ENCODE data around the gene SP5.
"Not testable (repeated sequence)": the region's sequence is repeated elsewhere in the genome, so short reads cannot be mapped to it uniquely, and the experiment has no call there.

The SP5 gene

DNA sequence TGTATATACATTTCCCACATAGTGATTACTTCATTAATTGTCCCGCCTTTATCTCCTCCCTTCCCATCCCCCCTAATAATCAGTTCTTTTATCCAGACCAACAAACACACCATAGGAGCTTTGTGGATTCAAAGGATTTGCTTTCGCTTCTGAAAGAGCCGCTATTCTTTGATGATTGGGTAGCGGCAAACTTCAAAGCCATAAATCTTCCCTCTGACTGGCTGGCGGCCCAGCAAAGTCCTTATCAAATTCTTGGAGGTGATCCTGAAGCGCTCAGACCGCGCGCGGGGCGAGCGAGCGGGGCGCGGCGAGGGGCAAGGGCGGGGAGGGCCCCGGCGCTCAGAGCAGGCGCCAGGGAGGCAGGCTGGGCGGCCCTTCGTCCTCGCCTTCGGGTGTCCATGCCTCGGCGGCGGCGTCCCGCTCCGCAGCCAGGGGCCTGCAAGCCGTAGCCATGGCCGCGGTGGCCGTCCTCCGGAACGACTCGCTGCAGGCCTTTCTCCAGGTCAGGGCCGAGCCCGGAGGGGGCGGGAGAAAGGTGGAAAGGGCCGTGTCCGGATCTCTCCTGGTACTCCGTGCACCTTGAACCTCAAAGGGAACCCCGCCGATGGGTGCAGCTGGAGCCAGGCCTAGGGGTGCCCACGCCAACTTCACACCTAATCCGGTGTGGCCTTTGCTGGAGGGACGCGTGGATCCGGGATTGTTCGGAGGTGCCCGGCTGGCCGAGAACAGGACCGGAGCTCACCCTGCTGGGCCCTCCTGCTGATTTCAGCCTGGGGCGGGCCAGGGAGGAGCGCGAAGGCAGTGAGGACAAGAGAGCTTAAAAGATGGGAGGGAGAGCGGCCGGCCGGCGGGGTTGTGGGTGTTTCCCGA, at the start of gene SP5:
SP5 (plus strand) TSS at position 276 of the 870 bp plus-strand sequence; CDS start at position 452, 176 bp downstream.
- no peak for FAIRE-seq

GRCh38 chr2:170665743-170666142, 49.4 kb upstream of the SP5 start:
- no peak for FAIRE-seq

DNA sequence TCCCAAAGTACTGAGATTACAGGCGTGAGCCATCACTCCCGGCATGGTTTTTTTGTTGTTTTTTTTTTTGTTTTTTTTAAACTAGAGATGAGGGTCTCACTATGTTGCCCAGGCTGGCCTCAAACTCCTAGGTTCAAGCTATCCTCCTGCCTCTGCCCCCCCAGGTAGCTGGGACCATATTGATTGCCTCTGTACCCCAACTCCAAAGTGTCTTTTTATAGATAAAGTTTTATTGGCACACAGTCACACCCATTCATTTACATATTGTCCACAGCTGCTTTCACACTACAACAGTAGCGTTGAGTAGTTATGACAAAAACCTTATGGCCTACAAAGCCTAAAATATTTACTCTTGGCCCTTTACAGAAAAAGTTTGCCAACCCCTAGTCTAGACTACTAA, 45.2 kb upstream of the SP5 start:
- FAIRE-seq = no peak

GRCh38 chr2:170670651-170671050, 44.5 kb upstream of the SP5 start:
- FAIRE-seq = no peak

GRCh38 chr2:170671079-170671478, 44.1 kb upstream of the SP5 start:
- FAIRE-seq = no peak

DNA sequence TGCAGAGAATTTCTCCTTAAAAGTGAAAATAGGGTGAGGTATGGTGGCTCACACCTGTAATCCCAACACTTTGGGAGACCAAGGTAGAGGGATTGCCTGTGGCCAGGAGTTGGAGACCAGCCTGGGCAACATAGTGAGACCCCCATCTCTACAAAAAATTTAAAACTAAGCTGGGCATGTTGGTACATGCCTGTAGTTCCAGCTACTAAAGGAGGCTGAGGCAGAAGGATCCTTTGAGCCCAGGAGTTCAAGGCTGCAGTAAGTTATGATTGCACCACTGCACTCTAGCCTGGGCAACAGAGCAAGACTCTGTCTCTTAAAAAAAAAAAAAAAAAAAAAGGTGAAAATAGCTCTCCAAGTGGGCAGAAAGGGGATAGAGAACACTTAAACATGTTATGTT, 40.9 kb upstream of the SP5 start:
- not testable (repeated sequence) for FAIRE-seq

DNA sequence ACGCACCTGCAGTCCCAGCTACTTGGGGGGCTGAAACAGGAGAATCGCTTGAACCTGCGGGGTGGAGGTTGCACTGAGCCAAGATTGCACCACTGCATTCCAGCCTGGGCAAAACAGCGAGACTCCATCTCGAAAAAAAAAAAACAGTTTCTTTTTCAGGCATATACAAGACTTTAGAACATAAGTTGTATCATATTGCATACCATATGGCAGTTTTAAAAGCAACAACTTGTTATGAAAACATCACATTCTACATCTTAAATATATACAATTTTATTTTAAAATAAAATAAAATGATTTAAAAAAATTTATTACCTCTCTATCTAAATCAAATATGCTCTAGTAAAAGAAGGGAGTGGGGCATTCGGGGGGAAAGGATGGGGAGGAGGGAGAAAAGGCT, 39.4 kb upstream of the SP5 start:
- no peak for FAIRE-seq

GRCh38 chr2:170679607-170680079, 35.5 kb upstream of the SP5 start:
- FAIRE-seq = no peak

DNA sequence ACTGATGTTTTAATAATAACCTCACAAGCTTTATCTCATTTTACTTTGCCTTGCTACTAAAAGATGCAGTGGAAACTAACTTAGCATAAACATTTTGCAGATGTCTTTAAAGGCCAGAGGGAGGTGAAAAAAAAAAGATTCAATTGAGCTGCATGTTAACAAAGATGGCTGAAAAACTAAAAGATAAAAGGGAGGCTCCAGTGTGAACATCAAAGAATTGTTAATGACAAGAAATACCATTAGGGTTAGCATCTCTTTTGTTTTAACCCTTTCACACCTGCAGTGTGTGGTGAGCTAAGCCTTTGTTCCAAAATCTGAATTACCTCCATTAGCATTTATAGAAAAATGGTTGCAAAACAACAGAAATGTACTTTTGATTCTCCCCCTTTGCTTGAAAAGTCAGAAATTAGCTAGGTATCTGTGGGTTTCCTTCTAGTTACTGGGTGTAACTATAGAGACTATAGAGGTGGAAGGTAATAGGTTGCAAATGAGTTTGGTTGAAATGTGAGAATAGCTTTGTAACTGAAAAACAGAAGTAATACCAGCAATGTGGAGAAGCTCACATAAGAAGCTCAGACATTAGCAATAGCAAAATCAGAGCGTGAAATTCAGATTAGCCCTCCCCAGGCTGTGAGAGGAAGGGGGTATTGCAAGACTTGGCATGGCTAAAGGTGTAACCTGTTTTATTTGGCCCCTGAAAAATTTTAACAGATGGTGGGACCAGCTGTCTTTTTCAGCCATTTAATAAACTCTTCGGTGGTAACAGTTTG, 34.8 kb upstream of the SP5 start:
- no peak for FAIRE-seq

DNA sequence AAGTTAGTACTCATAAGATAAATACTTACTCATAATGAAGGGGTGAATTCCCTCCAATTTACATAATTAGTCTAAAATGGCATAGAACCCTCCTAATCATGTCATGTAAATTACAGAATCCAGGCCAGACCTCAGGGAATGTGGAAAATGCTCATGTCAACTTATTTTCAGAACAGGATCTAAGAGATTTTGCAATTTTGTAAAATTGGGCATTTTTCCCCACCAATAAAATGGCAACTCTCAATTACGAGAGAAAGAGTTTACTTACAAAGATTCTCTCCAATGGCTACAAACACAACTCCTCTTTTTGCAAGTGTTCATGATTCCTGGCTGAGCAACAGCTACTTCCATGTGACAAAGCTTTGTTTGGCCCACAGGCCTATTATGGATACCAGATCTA, 33.8 kb upstream of the SP5 start:
- FAIRE-seq = no peak

GRCh38 chr2:170685591-170685990, 29.5 kb upstream of the SP5 start:
- no peak for FAIRE-seq

DNA sequence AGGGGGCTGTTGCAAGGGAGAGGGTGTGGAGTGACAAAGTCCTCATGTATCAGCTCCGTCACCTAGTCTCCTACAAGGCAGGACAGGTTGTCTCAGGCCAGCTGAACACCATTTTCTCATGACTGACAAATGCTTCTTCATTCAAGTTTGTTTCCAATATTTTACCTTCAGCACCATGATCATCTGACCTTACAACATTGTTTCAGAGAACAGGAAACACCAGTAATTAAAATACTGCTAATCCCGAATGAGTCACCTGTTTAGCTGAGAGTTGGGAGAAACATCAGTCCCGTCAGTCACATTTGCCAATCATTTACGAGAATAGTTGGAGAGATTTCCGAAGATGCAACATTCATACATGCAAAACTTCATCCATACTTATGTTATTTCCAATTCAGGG, 25.7 kb upstream of the SP5 start:
- FAIRE-seq = no peak

DNA sequence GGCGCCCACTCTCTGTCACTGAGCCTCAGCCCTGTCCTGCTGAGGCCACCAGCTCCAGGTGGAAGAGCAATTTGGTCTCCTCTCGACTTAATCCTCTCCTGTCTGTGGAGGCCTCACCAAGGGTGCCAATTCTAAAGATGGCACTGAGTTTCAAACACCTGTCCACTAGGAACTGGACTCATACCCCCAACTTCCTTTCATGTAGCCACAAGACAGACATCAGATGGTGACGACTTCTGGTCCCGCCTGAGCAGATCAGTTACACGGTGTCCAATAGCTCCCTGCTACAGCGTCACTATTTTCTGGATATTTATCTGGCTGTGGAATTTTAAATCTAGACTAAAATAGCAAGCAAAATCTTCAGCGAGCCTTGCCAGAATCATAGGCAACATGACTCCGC, 24.5 kb upstream of the SP5 start:
- no peak for FAIRE-seq

DNA sequence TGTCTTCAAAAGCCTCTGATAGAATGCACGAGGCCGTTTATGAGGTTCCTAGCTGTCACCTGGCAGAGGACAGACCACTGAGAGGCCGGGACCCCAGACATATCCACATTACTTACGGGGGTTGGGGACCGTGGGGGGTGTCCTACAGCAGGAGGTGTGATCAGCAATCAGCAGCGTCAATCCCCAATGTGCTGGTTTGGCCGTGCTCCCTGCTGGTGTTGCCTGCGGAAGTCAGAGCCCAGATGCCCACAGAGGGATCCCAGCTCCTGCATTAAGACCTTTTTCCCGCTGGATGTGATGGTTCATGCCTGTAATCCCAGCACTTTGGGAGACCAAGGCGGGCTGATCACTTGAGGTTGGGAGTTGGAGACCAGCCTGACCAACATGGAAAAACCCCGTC, 20.8 kb upstream of the SP5 start:
- FAIRE-seq = no peak

DNA sequence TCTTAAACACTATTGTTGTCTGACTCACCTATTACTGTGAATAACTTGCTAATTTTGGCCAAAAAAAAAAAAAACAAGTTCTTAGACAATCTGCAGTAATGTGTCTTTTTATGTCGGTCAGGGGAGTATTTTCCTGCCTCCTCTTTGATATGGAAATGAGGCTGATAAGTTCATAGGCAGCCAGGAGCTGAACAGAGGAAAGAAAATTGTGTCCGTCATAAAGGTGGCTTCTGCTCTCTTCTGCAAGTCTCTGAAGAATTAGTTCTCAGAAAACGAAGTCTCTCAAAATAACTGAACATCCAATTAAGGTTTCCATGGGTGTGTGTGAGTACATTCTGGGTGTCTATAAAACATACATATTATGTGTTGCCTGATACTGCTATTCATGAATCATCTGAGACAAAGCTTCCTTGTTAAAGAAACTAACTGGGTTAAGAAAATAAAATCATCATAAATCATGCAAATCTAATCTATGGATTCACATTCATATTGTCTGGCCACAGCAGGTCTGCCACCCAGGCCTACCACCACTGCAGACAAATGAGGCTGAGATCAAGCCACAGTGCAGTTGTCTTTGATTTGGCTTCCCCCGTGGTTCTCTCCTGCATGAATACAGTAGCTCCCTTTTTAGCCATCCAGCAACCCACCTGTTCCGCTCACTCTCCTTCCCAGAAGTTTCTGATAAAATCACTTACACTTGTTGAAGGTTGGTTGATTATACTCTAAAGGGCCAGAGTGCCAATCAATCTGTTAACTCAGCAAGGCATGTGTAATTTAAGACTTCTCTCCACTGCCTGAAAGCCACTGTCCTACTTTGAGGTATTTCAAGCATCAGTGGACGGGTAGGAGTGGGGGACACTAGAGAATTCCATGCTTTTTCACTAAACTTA, 19.4 kb upstream of the SP5 start:
- no peak for FAIRE-seq

GRCh38 chr2:170696948-170697347, 18.2 kb upstream of the SP5 start:
- no peak for FAIRE-seq

DNA sequence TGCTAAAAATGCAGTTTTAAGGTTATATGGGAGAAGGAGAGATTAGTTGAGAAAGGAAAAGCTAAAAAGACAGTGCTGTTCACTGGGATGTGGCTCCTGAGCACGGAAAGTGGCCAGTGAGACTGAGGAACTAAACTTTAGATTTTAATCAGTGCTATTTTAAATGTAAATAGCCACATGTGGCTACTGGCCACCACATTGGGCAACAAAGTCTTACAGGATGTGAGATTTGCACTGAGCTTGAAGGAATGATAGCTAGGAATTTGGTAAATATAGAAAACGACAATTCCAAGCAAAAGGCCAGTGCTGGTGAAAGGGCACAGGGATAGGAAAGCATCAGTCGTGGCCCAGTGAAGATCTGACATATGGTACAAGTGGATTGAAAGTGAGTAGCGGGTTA, 14.1 kb upstream of the SP5 start:
- FAIRE-seq = no peak

DNA sequence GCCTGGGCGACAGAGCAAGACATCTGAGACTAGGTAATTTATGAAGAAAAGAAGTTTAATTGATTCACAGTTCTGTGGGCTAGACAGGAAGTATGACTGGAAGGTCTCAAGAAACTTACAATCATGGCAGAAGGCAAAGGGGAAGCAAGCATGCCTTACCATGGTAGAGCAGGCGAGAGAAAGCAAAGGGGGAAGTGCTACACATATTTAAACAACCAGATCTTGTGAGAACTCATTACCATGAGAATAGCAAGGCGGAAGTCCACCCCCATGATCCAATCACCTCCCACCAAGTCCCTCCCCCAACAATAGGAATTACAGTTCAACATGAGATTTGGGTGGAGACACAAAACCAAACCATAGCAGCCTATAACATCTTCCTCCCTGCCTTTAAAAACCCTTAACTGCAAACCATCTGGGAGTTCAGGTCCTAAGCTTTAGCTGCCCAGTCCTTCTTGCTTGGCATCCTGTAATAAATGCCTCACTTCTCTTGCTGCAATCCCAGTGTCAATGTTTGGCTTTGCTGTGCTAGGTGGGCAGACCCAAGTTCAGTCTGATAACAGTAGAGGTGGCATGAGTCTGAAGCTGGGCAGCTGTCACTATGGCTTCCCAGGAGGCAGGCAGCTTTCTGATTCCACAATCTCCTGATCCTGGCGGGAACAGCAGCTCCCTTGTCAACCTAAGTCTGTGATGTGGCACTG, 11.2 kb upstream of the SP5 start:
- FAIRE-seq = no peak

DNA sequence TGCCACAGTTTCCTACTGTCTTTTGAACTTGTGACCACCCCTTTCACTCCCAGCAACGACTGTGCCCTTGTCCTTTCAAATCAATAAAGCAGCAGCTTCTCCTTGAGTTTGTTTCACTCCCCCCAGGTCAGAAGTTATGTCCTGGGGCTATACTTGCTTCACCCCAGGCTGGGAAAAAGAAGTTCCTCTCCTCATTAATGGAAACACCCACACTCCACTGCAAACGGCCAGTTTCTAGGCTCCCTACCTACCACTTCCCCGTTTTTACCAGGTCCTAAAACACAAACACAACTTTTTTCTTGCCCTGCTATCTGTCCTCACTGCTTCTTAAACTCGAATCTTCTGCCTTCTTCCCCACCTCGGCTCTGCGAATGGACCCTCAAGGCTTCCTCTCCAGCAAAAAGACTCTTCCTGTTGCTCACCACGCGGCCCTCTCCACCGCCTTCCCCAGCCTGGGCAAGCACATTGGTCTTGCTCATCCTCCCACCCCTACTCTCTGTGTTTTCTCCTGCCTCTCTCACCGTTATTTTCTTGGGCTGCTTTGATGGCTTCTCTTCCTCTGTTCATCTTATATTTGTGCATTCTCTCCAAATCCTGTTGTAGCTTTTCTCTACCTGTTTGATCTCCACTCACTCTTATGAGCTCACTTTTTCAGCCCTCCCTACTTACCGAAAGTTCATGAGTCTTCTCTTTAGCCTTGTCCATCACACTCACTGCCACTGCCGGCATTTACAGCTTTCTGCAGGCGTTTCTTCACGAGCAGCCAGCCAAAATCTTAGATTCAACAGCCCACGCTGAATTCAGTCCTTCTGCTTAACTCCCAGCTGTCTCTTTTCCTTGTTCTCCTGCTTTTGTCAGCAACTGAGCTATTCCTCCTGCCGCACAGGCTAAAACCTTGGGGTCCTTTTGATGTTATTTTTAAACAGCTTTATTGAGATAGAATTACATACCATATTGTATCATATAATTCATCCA, 7.0 kb upstream of the SP5 start:
- FAIRE-seq = no peak

- FAIRE-seq = no peak
Observed at GRCh38 chr2:170710609-170710979, 4.5 kb upstream of the SP5 start.

- no peak for FAIRE-seq
Observed at GRCh38 chr2:170711196-170711773, 3.9 kb upstream of the SP5 start.
